GM18873 (cell line): ENCODE measurements around the gene PAK3.

ENCODE experiments used
- ATAC-seq: cut with Tn5 transposase; IDR thresholded peaks from one replicate; pipeline ENCODE4 v1.9.1; 2021; ENCODE audit warnings: mild to moderate bottlenecking, moderate library complexity, moderate number of reproducible peaks; ENCODE audit not compliant: unreplicated experiment, low FRiP score

The PAK3 gene

DNA sequence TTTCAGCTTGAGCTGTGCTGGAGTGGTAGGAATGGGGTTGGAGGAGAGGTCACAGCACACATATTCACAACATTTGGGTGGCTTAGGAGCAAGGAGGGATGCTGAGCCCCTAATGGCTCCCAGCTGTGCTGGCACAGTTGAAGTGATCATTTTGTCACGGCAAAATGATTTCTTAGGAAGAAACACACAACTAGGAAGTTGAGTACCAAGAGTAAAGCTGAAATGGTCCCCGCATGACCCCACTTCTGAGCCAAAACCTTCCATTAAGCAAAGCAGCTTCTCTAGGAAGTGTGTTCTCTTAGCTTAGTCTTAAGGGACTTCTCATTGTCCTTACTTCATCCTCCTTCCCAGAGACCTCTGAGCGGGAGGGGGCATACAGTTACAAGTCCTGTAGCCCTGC, 161.7 kb downstream of the PAK3 start:
- ATAC-seq: no peak

DNA sequence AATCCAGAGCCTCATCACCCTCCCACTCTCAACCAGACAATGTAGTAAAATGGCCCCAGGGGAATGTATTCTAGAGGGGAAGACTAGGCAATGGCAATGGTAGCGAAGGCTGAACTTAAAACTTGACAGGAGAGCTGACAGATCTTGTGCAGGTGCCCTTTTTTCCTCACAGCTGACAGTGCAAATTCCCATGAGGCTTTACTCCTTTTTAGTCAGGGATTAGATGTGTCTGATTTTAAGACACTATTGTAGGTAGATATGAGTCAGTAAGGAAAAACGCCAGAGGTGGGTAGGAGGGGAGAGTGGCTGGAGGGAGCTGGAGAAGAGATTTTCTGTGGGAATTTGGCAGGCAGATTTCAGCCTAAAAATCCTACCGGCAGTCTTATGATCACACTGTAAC, 163.6 kb downstream of the PAK3 start:
- ATAC-seq: no peak

DNA sequence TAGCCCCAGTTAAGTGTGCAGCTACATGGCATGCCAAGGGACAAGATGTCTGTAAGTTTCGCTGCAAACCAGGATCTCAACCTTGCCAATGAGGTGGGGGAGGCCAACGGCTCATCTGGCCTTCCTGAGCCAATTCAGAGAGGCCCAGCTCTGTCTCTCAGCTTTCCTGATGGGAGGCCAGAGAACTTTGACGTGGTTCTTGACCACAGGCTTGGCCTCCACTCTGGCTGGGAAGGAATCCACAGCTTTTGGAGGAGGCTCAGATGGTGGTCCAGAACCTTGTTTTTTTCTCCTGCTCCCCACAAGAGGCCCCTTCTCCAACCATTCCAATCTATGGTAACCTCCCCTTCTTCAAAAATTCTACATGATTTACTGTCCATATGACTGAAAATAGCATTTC, 164.5 kb downstream of the PAK3 start:
- no peak for ATAC-seq

DNA sequence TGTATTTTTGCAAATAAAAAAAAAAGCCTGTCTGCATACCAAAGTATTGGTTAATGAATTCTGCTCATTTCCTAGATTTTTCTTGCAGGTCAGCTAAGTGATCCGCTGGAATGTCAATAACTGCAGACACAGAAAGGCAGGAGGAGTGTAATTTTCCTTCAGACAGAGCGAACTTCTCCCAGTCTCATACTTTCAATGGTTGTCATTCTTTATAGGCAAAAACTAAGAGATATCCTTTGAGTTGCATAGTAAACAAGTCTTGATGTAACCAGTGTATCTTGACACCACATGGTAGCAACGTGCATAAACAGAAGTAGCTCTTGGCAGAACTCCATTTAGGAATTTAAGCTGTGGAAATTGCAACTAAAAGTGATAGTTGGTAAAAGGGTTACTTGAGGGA, 166.1 kb downstream of the PAK3 start:
- ATAC-seq: no peak

DNA sequence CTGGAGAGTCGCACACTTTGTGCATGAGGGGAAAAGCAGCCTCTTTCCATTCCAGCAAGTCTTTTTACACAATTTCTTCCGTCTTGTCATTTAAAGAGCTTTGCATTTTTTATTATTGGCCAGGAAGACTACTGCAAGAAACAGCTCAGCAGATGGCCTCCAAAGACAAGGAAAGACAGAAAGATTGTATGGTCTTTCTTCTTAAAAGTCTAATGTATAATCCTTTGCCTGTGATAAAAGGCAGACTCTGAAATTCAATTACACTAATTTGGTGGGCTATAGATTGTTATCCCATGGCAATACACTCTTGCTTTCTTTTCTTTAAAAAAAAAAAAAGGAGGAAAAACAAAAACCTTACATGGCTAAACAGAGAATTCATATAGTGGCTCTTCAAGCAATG, 168.4 kb downstream of the PAK3 start:
- no peak for ATAC-seq

DNA sequence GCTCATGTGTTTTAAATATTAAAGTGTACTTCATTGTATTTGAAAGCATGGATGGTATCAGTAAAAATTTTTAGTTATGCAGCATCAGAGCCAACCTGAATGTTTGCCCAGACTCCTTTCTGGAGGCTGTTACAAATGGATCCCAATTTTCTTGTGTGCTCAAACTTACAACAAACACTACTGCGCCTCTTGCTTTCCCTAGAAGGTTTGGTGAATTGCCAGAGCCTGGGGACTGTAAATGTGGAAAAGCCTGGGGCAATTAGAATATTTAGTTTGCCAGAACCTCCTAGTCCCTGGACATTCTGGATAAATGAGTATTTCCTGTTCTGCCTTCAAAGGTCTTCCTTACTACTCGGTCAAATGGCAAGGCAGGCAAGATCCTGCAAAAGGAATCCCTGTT, 169.5 kb downstream of the PAK3 start:
- ATAC-seq: no peak

DNA sequence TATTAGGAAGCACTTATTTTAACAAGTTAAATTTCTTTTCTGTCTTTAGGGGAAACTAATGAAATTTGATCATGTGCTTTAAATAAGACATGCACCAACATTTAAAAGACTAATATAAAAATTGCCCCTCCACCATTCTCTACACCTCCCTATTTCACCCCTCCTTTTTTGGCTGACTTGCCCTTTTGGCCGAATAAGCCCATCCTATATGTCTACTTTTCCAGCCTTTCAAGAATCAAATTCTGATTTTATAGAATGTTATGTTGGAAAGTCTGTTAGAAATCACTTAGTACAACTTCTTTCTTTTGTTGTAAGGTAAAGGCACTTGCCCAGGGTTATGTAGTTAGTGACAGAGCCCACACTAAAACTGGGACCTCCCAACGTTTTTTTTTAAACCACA, 172.5 kb downstream of the PAK3 start:
- no peak for ATAC-seq

DNA sequence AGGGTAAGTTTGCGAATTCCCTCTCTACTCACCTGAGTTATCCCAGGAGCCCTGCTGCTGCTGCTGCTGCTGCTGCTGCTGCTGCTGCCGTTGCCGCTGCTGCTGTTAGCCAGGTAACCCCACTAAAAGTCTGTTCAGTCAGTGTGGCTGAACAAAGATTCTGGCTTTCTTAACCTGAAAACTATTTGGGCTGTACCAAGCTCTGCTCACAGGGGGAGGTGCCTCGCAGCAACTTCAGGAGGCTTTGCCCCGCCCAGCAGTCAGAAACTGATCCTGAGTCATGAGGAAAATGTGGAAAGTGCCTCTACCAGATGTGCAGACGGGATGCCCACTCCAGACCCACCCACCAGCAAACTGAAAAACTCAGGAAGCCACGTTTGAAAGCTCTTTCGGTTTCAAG, 174.3 kb downstream of the PAK3 start, which contains the start of gene CAPN6:
Gene CAPN6 (minus strand): TSS at position 145 of the 400 bp plus-strand sequence. CDS start 6,547 bp downstream, outside the sequence.
- ATAC-seq: no peak
